HepG2 (cell line): ENCODE results near the gene CD37.

Experiments used
- BRF2 ChIP-seq: sonication (generic); formaldehyde crosslinking; IDR thresholded peaks from 2 replicates; pipeline ENCODE4 v1.8.1; 2022; ENCODE audit warnings: mild to moderate bottlenecking, missing genetic modification reagents
- NONO ChIP-seq, 2 experiments: fragments of 450-650 bp in 1 of 2; sonication (generic) in 1 of 2; formaldehyde crosslinking in 1 of 2; IDR thresholded peaks in 1 of 2; conservative IDR thresholded peaks in 1 of 2; 2 replicates each; pipeline versions ENCODE4 v1.6.1 to v1.8.0; 2017 to 2022; ENCODE audit warnings: mild to moderate bottlenecking in 1 of 2, missing genetic modification reagents in 1 of 2, moderate library complexity in 1 of 2
- SRF ChIP-seq: IDR thresholded peaks from 2 replicates; pipeline ENCODE4 v1.6.1; 2011; ENCODE audit warnings: mild to moderate bottlenecking, low read depth, low read length, moderate library complexity

- TF ChIP-seq SRF (no peak), NONO (IDR thresholded peaks at IDR 0.05) (no peak), NONO (CRISPR knock-in tag; conservative IDR thresholded peaks at IDR 0.05) (no peak), BRF2 (CRISPR knock-in tag) (no peak)
Observed at GRCh38 chr19:49294401-49294800, 40.8 kb upstream of the CD37 start.
